Hepatocyte (in vitro differentiated cells): ENCODE results near the gene PHYKPL.

ENCODE experiments used
- EZH2 ChIP-seq: fragments of 200-600 bp; sonication (generic); IDR thresholded peaks from 2 replicates; pipeline ENCODE4 v1.6.1; 2016; ENCODE audit warnings: antibody characterized with exemption, mild to moderate bottlenecking, borderline replicate concordance
- EZH2phosphoT487 ChIP-seq: fragments of 200-600 bp; sonication (generic); IDR thresholded peaks from one replicate; pipeline ENCODE4 v1.6.1; 2018; ENCODE audit warnings: antibody characterized with exemption, mild to moderate bottlenecking, low read depth, moderate library complexity; ENCODE audit not compliant: unreplicated experiment, severe bottlenecking
- TF ChIP-seq, protein P1 (sequence below): fragments of 200-600 bp; sonication (generic); IDR thresholded peaks from 2 replicates; pipeline ENCODE4 v1.5.1; 2016; ENCODE audit warnings: antibody characterized with exemption, mild to moderate bottlenecking; ENCODE audit not compliant: poor library complexity

DNA sequence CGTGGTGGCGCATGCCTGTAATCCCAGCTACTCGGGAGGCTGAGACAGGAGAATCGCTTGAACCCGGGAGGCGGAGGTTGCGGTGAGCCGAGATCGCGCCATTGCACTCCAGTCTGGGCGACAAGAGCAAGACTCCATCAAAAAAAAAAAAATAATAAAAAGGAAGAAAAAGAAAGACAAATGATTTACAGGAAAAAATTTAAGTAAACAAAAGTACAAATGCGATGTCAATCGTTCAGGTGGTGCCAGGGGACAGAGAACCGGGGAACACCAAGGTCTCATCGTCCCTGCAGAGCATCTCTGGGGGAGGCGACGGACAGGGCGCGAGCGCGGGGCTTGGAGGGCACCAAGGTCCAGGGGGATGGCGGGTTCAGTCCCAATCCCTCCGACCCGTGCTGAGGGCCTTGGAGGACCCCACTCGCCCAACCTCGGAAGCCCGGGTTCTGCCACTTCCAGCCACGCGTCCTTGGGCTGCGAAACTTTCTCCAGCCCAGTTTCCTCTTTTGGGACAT is 28.9 kb downstream of the PHYKPL start:
- TF ChIP-seq, protein P1, sequence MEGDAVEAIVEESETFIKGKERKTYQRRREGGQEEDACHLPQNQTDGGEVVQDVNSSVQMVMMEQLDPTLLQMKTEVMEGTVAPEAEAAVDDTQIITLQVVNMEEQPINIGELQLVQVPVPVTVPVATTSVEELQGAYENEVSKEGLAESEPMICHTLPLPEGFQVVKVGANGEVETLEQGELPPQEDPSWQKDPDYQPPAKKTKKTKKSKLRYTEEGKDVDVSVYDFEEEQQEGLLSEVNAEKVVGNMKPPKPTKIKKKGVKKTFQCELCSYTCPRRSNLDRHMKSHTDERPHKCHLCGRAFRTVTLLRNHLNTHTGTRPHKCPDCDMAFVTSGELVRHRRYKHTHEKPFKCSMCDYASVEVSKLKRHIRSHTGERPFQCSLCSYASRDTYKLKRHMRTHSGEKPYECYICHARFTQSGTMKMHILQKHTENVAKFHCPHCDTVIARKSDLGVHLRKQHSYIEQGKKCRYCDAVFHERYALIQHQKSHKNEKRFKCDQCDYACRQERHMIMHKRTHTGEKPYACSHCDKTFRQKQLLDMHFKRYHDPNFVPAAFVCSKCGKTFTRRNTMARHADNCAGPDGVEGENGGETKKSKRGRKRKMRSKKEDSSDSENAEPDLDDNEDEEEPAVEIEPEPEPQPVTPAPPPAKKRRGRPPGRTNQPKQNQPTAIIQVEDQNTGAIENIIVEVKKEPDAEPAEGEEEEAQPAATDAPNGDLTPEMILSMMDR, result no peak
- TF ChIP-seq EZH2, result no peak
- no peak for TF ChIP-seq EZH2phosphoT487
